Heart right ventricle (tissue), 16 donors: ENCODE data around the gene SLC23A2. TPM values are rescaled to one million over a fixed set of nuclear protein-coding genes. Genes with fewer than 3 reads are reported as not detected.

Experiments used
- ATAC-seq, 8 donors: fragments of 200-7000 bp; cut with Tn5 transposase; one replicate each; pipeline ENCODE4 v1.9.1; 2020; ENCODE audit warnings: mild to moderate bottlenecking in 8 of 8, moderate library complexity in 8 of 8, moderate number of reproducible peaks in 1 of 8
- DNase-seq, 2 donors: peaks; one replicate each; pipeline ENCODE4 v3.0.0-alpha.2; 2020
- H3K27ac ChIP-seq, 10 donors: fragments of 200-600 bp; sonication (generic) in 2 of 10; one replicate each; pipeline versions ENCODE4 v1.5.0 to v1.8.0; 2020 to 2022; ENCODE audit warnings: mild to moderate bottlenecking in 3 of 10
- H3K27me3 ChIP-seq, 7 donors: fragments of 200-600 bp; one replicate each; pipeline ENCODE4 v1.8.0; 2021 to 2022; ENCODE audit warnings: mild to moderate bottlenecking in 2 of 7
- H3K36me3 ChIP-seq, 9 donors: fragments of 200-600 bp; sonication (generic) in 1 of 9; one replicate each; pipeline versions ENCODE4 v1.5.0 to v1.8.0; 2020 to 2022; ENCODE audit warnings: mild to moderate bottlenecking in 2 of 9
- H3K4me1 ChIP-seq, 9 donors: fragments of 200-600 bp; sonication (generic) in 1 of 9; one replicate each; pipeline versions ENCODE4 v1.5.0 to v1.8.0; 2020 to 2022; ENCODE audit warnings: mild to moderate bottlenecking in 4 of 9
- H3K4me3 ChIP-seq, 10 donors: fragments of 200-600 bp; sonication (generic) in 2 of 10; one replicate each; pipeline versions ENCODE4 v1.5.0 to v1.8.0; 2020 to 2022; ENCODE audit warnings: mild to moderate bottlenecking in 7 of 10, moderate library complexity in 2 of 10
- H3K9me3 ChIP-seq, 11 donors: fragments of 200-600 bp in 10 of 11; sonication (generic) in 2 of 11; one replicate each; pipeline versions ENCODE4 v1.5.0 to v1.8.0; 2013 to 2022; ENCODE audit warnings: mild to moderate bottlenecking in 2 of 11, control low read depth in 1 of 11, moderate library complexity in 1 of 11
- CTCF ChIP-seq, 9 donors: fragments of 200-600 bp; sonication (generic) in 2 of 9; IDR thresholded peaks; one replicate each; pipeline versions ENCODE4 v1.5.0 to v1.8.0; 2021 to 2022; ENCODE audit warnings: antibody characterized with exemption in 9 of 9, mild to moderate bottlenecking in 5 of 9, moderate library complexity in 1 of 9
- WGBS, 2 donors: extraction: QIAGEN DNeasy Blood & Tissue Kit; methylation state at CpG; one replicate each; pipeline ENCODE4 v1.1.7; 2013; ENCODE audit warnings: inconsistent platforms in 1 of 2; 5-methylcytosine and 5-hydroxymethylcytosine counted together
- intact Hi-C, 10 donors: fragments of 100-400 bp; cut with DNase I; formaldehyde crosslinking; loops; one replicate each; pipeline versions ENCODE4 v1.11.1 to v1.14.2; 2022
- polyA plus RNA-seq, 2 donors: library from polyadenylated mRNA; stranded (reverse); fragments of 200-250 nt; gene quantifications; one replicate each; pipeline ENCODE4 v1.2.3, GENCODE V29; 2013
- total RNA-seq, 10 donors: library from RNA; stranded (reverse); fragmentation: NEBNext Ultra II Directional in 3 of 10; extraction: Animal tissue kit (Norgen Biotek cat#: 25700) in 3 of 10; gene quantifications; one replicate each; pipeline versions ENCODE4 v1.2.1 to v1.2.4, GENCODE V29; 2021 to 2023
- donor health status: Arrhythmogenic right ventricular cardiomyopathy.
- donor health status: ischemic (EF 13 %, LVEDD 7.1; RV severe dilation, severe dysfunction).
- donor health status: healthy with polysubstance abuse.
- donor health status: DM: no; HTN: yes; CAD: no.
- donor health status: DM: no; HTN: no; CAD: no.
- donor health status: ischemic (EF 25% LVEDD 6.9; RV normal size, moderate dysfunction).
- donor health status: ischemic (EF 25% LVEDD 5.7; RV mildly dilated, moderate dysfunction).
- donor health status: healthy.
- donor health status: DM: yes; HTN: yes; CAD: no.
- donor health status: Ischemic cardiomyopathy.
- donor health status: ischemic (EF 35%, LVEDD 5.7; RV mildly dilated, moderate dysfunction).
- donor health status: nonischemic (EF 11% LVEDD 7.7; RV severe dilation, severe dysfunction).
- donor health status: DM: yes; HTN: yes; CAD: no.
- donor health status: PGD.
- donor health status: ischemic (EF 29% LVEDD 5.4; RV normal size, mild dysfunction).
- donor health status: nonischemic (EF 23%, LVEDD 6.1; RV moderate dilation, normal function).

Gene SLC23A2
- total and polyA plus RNA-seq, 12 donors = 2.0 to 12.3 (median 6.9) TPM

GRCh38 chr20:4829514-4830215 lies 171.6 kb downstream of the SLC23A2 start:
- intact Hi-C loops = no loop called here
- no peaks in the 10 kb centered on the region for H3K27me3 ChIP-seq
- peak overlapping the region in 9 of 10 donors; percentile 15 to 89 (median 52) for H3K27ac ChIP-seq
- H3K9me3 ChIP-seq = peaks cover 0 to 10% (median 0%) of the 10 kb centered on the region in 11 donors
- WGBS, 2 donors = 47 to 56% methylated on average over 4 of the region's 4 CpGs
- ATAC-seq = peak; percentile 19 to 69 (median 53)
- H3K36me3 ChIP-seq = no peaks in the 10 kb centered on the region
- no peak for TF ChIP-seq CTCF (IDR thresholded peaks at IDR 0.05)
- no peak overlapping the region for H3K4me3 ChIP-seq
- H3K4me1 ChIP-seq = peaks cover 0 to 27% (median 0%) of the 10 kb centered on the region in 9 donors
- no peak for DNase-seq

- WGBS, 2 donors = 78 to 81% methylated on average over 14 of the region's 14 CpGs
- ATAC-seq (peak; percentile 29 to 67 (median 48)), DNase-seq (no peak)
- Histone ChIP-seq H3K4me3 (no peak overlapping the region), H3K27me3 (no peaks in the 10 kb centered on the region), H3K4me1 (peaks cover 0 to 33% (median 4%) of the 10 kb centered on the region in 9 donors), H3K9me3 (peaks cover 0 to 10% (median 0%) of the 10 kb centered on the region in 11 donors), H3K36me3 (no peaks in the 10 kb centered on the region), H3K27ac (peak overlapping the region in 9 of 10 donors; percentile 31 to 89 (median 52))
- no peak for TF ChIP-seq CTCF (IDR thresholded peaks at IDR 0.05)
- intact Hi-C loops = no loop called here
Observed at GRCh38 chr20:4828830-4829513, 172.3 kb downstream of the SLC23A2 start.

- ATAC-seq (no peak), DNase-seq (no peak)
- Histone ChIP-seq H3K27ac (peak overlapping the region in 2 of 10 donors; percentile 81 to 94), H3K4me3 (peak overlapping the region in 4 of 10 donors; percentile 73 to 88 (median 80)), H3K4me1 (peaks cover 2 to 62% (median 25%) of the 10 kb centered on the region in 9 donors), H3K9me3 (no peaks in the 10 kb centered on the region), H3K36me3 (peaks cover 0 to 49% (median 0%) of the 10 kb centered on the region in 9 donors), H3K27me3 (peaks cover 0 to 15% (median 7%) of the 10 kb centered on the region in 7 donors)
- WGBS, 2 donors = 97 to 99% methylated on average over 5 of the region's 5 CpGs
- TF ChIP-seq CTCF (IDR thresholded peaks at IDR 0.05) = no peak
- intact Hi-C loops = no loop called here
Observed at GRCh38 chr20:4821590-4821989, 179.7 kb downstream of the SLC23A2 start.

- intact Hi-C loops = no loop called here
- peaks cover 0 to 50% (median 0%) of the 10 kb centered on the region in 9 donors for H3K36me3 ChIP-seq
- no peaks in the 10 kb centered on the region for H3K9me3 ChIP-seq
- peak overlapping the region in 1 of 10 donors; percentile 88 for H3K4me3 ChIP-seq
- ATAC-seq = peak in 1 of 8 donors; percentile 18
- no peak for TF ChIP-seq CTCF (IDR thresholded peaks at IDR 0.05)
- no peak for DNase-seq
- 60% methylated on average over 14 of the region's 14 CpGs for WGBS, 2 donors
- H3K4me1 ChIP-seq = peaks cover 2 to 68% (median 25%) of the 10 kb centered on the region in 9 donors
- peaks cover 0 to 15% (median 7%) of the 10 kb centered on the region in 7 donors for H3K27me3 ChIP-seq
- peak overlapping the region in 3 of 10 donors; percentile 11 to 94 (median 42) for H3K27ac ChIP-seq
Observed at GRCh38 chr20:4820806-4821518, 180.3 kb downstream of the SLC23A2 start.
